ENCODE data around the gene PROM1. TPM values are rescaled to one million over a fixed set of nuclear protein-coding genes. Genes with fewer than 3 reads are reported as not detected.

Gene PROM1
- total and polyA plus RNA-seq, 2 of the 13 experiments (the other 11 are each of a cell fraction or from before 2014, with no cell fraction given) = 3.9 to 16.4 TPM

- POLR2A ChIA-PET = no interaction called here
Measured at GRCh38 chr4:16019649-16020048, 64.2 kb downstream of the PROM1 start.

GRCh38 chr4:16018841-16019240 is 65.0 kb downstream of the PROM1 start:
- intact Hi-C loops (cut with micrococcal nuclease; ENCODE audit: unreplicated experiment) = no loop called here
- 54% methylated on average over 4 of the region's 4 CpGs for WGBS (ENCODE audit: low lambda C conversion rate)
- Histone ChIP-seq H3K36me3 (replicated peaks in 1 of 2; ENCODE audit: control insufficient read depth in 1 of 2, insufficient read depth in 2 of 2, low read length in 2 of 2) (no peaks in the 10 kb centered on the region), H3K4me2 (ENCODE audit: low read depth, low read length) (no peak overlapping the region), H3K4me3 (replicated peaks in 1 of 3; ENCODE audit: insufficient read depth in 1 of 3, low read depth in 2 of 3, low read length in 3 of 3) (no peak overlapping the region), H3K79me2 (ENCODE audit: insufficient read depth, low read length) (no peaks in the 10 kb centered on the region), H3K9ac (ENCODE audit: insufficient read depth, low read depth, low read length) (no peak overlapping the region), H3K27ac (ENCODE audit: extremely low read length, insufficient read depth, low read length) (no peak overlapping the region), H3K4me1 (ENCODE audit: insufficient read depth, low read length) (no peaks in the 10 kb centered on the region), H2AFZ (ENCODE audit: low read length) (no peak overlapping the region), H3K27me3 (ENCODE audit: control insufficient read depth in 1 of 2, insufficient read depth in 2 of 2, low read length in 2 of 2) (no peaks in the 10 kb centered on the region), H4K20me1 (ENCODE audit: insufficient read depth, low read length) (no peaks in the 10 kb centered on the region), H3K9me3 (ENCODE audit: low read length) (no peaks in the 10 kb centered on the region)
- DNase-seq (ENCODE audit: low spot score) = no peak
- POLR2A ChIA-PET = no interaction called here
- no peak for FAIRE-seq
- in situ Hi-C loops (cut with HindIII; ENCODE audit: extremely low pct_ligation_motif_present, low pct_unique_long_range_greater_than_20kb) = no loop called here
- TF ChIP-seq ADNP (CRISPR knock-in tag; IDR thresholded peaks at IDR 0.05) = no peak
- no peak for TF ChIP-seq ZNF121 (CRISPR knock-in tag; IDR thresholded peaks at IDR 0.05)
- TF ChIP-seq ZNF749 (CRISPR knock-in tag; IDR thresholded peaks at IDR 0.05; ENCODE audit: borderline replicate concordance) = no peak
- no peak for TF ChIP-seq ZNF101 (CRISPR knock-in tag; IDR thresholded peaks at IDR 0.05; ENCODE audit: borderline replicate concordance, low read depth)
- no peak for TF ChIP-seq ZNF335 (CRISPR knock-in tag; IDR thresholded peaks at IDR 0.05)
- no peak for TF ChIP-seq ZSCAN31 (CRISPR knock-in tag; IDR thresholded peaks at IDR 0.05; ENCODE audit: low read depth)
- BruUV-seq (replicated peaks) = no TSS peak
- CTCF ChIA-PET (ENCODE audit: low intra/inter-chr PET ratio, low total read pairs) = no interaction called here
- no peak for ATAC-seq

More at GRCh38 chr4:16019649-16020048, 64.2 kb downstream of the PROM1 start:
- in situ Hi-C loops (cut with HindIII; ENCODE audit: extremely low pct_ligation_motif_present, low pct_unique_long_range_greater_than_20kb) (no loop called here), intact Hi-C loops (cut with micrococcal nuclease; ENCODE audit: unreplicated experiment) (no loop called here)
- Histone ChIP-seq H3K4me3 (replicated peaks in 1 of 3; ENCODE audit: insufficient read depth in 1 of 3, low read depth in 2 of 3, low read length in 3 of 3) (no peak overlapping the region), H3K27me3 (ENCODE audit: control insufficient read depth in 1 of 2, insufficient read depth in 2 of 2, low read length in 2 of 2) (no peaks in the 10 kb centered on the region), H3K4me1 (ENCODE audit: insufficient read depth, low read length) (no peaks in the 10 kb centered on the region), H2AFZ (ENCODE audit: low read length) (no peak overlapping the region), H3K9ac (ENCODE audit: insufficient read depth, low read depth, low read length) (no peak overlapping the region), H3K9me3 (ENCODE audit: low read length) (no peaks in the 10 kb centered on the region), H3K79me2 (ENCODE audit: insufficient read depth, low read length) (no peaks in the 10 kb centered on the region), H3K36me3 (replicated peaks in 1 of 2; ENCODE audit: control insufficient read depth in 1 of 2, insufficient read depth in 2 of 2, low read length in 2 of 2) (no peaks in the 10 kb centered on the region), H3K27ac (ENCODE audit: extremely low read length, insufficient read depth, low read length) (no peak overlapping the region), H3K4me2 (ENCODE audit: low read depth, low read length) (no peak overlapping the region), H4K20me1 (ENCODE audit: insufficient read depth, low read length) (no peaks in the 10 kb centered on the region)
- CTCF ChIA-PET (ENCODE audit: low intra/inter-chr PET ratio, low total read pairs) = no interaction called here
- no peak for TF ChIP-seq MEF2D (CRISPR knock-in tag; IDR thresholded peaks at IDR 0.05)
- no peak for TF ChIP-seq ZNF354B (CRISPR knock-in tag; IDR thresholded peaks at IDR 0.05)
- TF ChIP-seq HNRNPK (IDR thresholded peaks at IDR 0.05; ENCODE audit: low read depth, low read length, poor library complexity, severe bottlenecking) = no peak
- no peak for TF ChIP-seq TEAD2 (CRISPR knock-in tag; IDR thresholded peaks at IDR 0.05)
- no peak for TF ChIP-seq ZNF710 (CRISPR knock-in tag; IDR thresholded peaks at IDR 0.05; ENCODE audit: borderline replicate concordance)
- no peak for TF ChIP-seq ZNF44 (CRISPR knock-in tag; IDR thresholded peaks at IDR 0.05)
- TF ChIP-seq DPF2 (CRISPR knock-in tag; IDR thresholded peaks at IDR 0.05; ENCODE audit: borderline replicate concordance, low read depth) = no peak
- TF ChIP-seq ATF7 (IDR thresholded peaks at IDR 0.05) = no peak
- no peak for TF ChIP-seq ATF7 (CRISPR knock-in tag; IDR thresholded peaks at IDR 0.05)
- ATAC-seq = no peak
- no peak for DNase-seq (ENCODE audit: low spot score)
- no peak for FAIRE-seq
- 31% methylated on average over 3 of the region's 3 CpGs for WGBS (ENCODE audit: low lambda C conversion rate)
- BruUV-seq (replicated peaks) = no TSS peak

Measured in HepG2 (cell line).